ENCODE data around the gene CD58. TPM values are rescaled to one million over a fixed set of nuclear protein-coding genes. Genes with fewer than 3 reads are reported as not detected.

The CD58 gene
- total RNA-seq, 4 donors from 2014 or later: 22.3 to 79.7 (median 24.4) TPM

GRCh38 chr1:116507631-116508030 lies 63.2 kb downstream of the CD58 start:
- H3K27me3 ChIP-seq: no peaks in the 10 kb centered on the region
- intact Hi-C loops (cut with DNase I; ENCODE audit: low total_unique reads): no loop called here
- H3K27ac ChIP-seq: no peak overlapping the region
- H3K4me3 ChIP-seq: no peak overlapping the region
- no peak for DNase-seq
- no peak for TF ChIP-seq POLR2A (IDR thresholded peaks at IDR 0.05)
- TF ChIP-seq CTCF (IDR thresholded peaks at IDR 0.05): no peak
- H3K9me3 ChIP-seq: no peaks in the 10 kb centered on the region
- H3K4me1 ChIP-seq: no peaks in the 10 kb centered on the region
- H3K36me3 ChIP-seq: no peaks in the 10 kb centered on the region

DNA sequence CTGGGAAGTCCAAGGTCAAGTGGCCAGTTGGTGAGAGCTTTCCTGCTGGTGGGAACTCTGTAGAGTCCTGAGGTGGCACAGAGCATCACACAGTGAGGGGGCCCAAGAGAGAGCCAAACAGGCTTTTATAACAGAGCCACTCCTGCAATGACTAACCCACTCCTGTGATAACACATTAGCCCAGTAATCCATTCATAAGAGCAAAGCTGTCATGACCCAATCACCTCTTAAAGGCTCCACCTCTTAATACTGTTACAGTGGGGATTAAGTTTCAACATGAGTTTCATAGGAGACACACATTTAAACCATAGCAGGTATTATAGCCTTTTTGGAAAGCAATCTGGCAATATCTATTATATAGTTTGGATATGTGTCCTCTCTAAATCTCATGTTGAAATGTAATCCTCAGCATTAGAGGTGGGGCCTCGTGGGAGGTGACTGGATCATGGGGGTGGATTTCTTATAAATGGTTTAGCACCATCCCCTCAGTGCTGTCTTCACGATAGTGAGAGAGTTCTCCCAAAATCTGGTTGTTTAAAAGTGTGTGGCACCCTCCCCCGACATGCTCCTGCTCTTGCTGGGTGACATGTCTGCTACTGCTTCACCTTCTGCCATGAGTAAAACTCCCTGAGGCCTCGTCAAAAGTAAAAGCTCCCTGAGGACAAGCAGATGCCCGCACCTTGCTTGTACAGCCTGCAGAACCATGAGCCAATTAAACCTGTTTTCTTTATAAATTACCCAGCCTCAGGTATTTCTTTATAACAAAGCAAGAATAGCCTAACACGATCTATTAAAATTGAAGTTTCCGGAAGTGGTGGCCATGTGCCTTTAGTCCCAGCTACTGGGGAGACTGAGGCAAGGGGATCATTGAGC lies 64.5 kb downstream of the CD58 start:
- intact Hi-C loops (cut with DNase I; ENCODE audit: low total_unique reads): no loop called here

DNA sequence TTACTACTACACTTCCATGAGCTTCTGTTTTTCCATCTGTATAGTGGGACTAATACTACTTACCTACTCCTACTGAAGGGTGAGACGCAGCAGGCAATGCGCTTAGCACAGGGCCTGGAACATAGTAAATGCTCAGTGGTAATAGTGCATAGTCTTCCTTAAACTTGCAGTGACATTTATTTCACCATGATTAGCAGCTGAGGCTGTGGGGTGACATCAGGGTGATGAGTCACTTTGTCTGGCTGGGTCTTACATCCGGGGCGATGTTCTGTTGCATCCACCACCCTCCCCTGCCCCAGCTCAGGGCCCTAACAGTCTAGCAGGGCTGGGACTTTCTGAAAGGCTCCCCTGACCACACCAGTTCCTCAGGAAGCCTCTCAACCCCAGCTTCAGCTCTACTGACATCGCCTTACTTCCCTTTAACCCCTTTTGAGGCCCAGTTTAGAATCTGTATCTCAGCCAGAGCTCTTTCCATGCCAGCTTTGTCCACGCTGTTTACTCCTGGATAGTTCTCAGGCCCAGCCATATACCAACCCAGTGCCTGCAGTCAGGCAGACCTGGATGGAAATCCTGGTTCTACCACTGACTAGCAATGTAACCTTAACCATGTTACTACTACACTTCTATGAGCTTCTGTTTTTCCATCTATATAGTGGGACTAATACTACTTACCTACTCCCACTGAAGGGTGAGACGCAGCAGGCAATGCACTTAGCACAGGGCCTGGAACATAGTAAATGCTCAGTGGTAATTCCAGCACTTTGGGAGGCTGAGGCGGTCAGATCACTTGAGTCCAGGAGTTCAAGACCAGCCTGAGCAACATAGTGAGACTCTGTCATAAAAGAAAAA lies 66.3 kb downstream of the CD58 start:
- no peaks in the 10 kb centered on the region for H3K9me3 ChIP-seq
- no peaks in the 10 kb centered on the region for H3K4me1 ChIP-seq
- H3K27ac ChIP-seq: no peak overlapping the region
- no peak overlapping the region for H3K4me3 ChIP-seq
- no peaks in the 10 kb centered on the region for H3K36me3 ChIP-seq
- no peak for TF ChIP-seq CTCF (IDR thresholded peaks at IDR 0.05)
- no peak for TF ChIP-seq POLR2A (IDR thresholded peaks at IDR 0.05)
- no peaks in the 10 kb centered on the region for H3K27me3 ChIP-seq
- intact Hi-C loops (cut with DNase I; ENCODE audit: low total_unique reads): no loop called here
- DNase-seq: no peak

More for the DNA sequence above, 64.5 kb downstream of the CD58 start:
- Histone ChIP-seq H3K36me3 (no peaks in the 10 kb centered on the region), H3K9me3 (no peaks in the 10 kb centered on the region), H3K27me3 (no peaks in the 10 kb centered on the region), H3K4me1 (no peaks in the 10 kb centered on the region), H3K4me3 (no peak overlapping the region), H3K27ac (no peak overlapping the region)
- TF ChIP-seq CTCF (IDR thresholded peaks at IDR 0.05) (no peak), POLR2A (IDR thresholded peaks at IDR 0.05) (no peak)
- DNase-seq: no peak

DNA sequence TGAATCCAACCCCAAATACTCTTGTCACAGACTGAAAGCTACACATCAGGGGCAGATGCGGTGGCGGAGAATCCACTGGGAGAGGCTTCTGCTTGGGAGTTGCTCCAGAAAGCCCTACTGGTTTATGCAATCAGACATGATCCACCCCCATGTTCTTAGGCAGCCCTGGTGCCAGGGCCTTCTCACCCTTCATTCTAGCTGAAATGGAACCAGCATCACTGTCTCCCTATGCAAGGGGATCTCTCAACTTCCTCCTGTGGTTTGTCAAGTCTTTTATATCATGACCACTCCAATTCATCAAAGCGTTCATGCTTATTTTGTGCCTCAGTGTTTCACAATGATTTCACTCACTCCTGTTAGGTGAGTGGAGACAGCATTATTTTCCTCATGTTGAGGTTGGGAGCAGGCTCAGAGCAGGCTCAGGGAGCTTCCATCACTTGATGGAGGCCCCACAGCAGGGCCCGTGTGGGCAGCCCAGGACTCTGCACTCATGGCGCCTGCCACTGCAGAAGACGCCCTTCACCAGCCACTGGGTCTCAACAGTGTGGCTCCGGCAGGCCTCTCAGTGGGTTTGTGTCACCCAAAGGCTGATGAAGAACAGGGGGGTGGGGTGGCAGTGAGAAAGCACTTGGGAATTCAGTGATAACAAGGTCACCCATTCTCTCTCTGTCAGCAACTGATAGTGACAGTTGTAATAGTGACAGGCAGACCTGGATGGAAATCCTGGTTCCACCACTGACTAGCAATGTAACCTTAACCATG lies 67.1 kb downstream of the CD58 start:
- H3K27ac ChIP-seq: no peak overlapping the region
- DNase-seq: no peak
- TF ChIP-seq POLR2A (IDR thresholded peaks at IDR 0.05) (no peak), CTCF (IDR thresholded peaks at IDR 0.05) (no peak)
- H3K4me3 ChIP-seq: no peak overlapping the region
- intact Hi-C loops (cut with DNase I; ENCODE audit: low total_unique reads): no loop called here
- H3K4me1 ChIP-seq: no peaks in the 10 kb centered on the region
- no peaks in the 10 kb centered on the region for H3K36me3 ChIP-seq
- no peaks in the 10 kb centered on the region for H3K27me3 ChIP-seq
- no peaks in the 10 kb centered on the region for H3K9me3 ChIP-seq
